BLaER1 (cell line): ENCODE results near the gene TUBA3D.
A peak's percentile ranks its signal among the peaks of the same experiment; 100 is the strongest.
"Not testable (repeated sequence)": the region's sequence is repeated elsewhere in the genome, so short reads cannot be mapped to it uniquely, and the experiment has no call there.

ENCODE experiments used
- H3K27ac ChIP-seq: shearing (Covaris generic); formaldehyde crosslinking; 2 replicates; pipeline ENCODE4 v1.8.1; 2022
- H3K27me3 ChIP-seq: shearing (Covaris generic); formaldehyde crosslinking; 2 replicates; pipeline ENCODE4 v1.8.1; 2022
- H3K36me3 ChIP-seq: shearing (Covaris generic); formaldehyde crosslinking; 2 replicates; pipeline ENCODE4 v1.8.1; 2022
- H3K4me1 ChIP-seq: shearing (Covaris generic); formaldehyde crosslinking; 2 replicates; pipeline ENCODE4 v1.8.1; 2022
- H3K4me2 ChIP-seq: shearing (Covaris generic); formaldehyde crosslinking; 2 replicates; pipeline ENCODE4 v1.8.1; 2022
- H3K4me3 ChIP-seq: shearing (Covaris generic); formaldehyde crosslinking; 2 replicates; pipeline ENCODE4 v1.8.1; 2022
- H3K9ac ChIP-seq: shearing (Covaris generic); formaldehyde crosslinking; 2 replicates; pipeline ENCODE4 v1.8.1; 2022
- H3K9me3 ChIP-seq: shearing (Covaris generic); formaldehyde crosslinking; 2 replicates; pipeline ENCODE4 v1.8.1; 2022
- H4K20me1 ChIP-seq: shearing (Covaris generic); formaldehyde crosslinking; 2 replicates; pipeline ENCODE4 v1.8.1; 2022

Gene TUBA3D

GRCh38 chr2:131476363-131476762 is 444 bp downstream of the TUBA3D start:
- H3K4me1 ChIP-seq, H3K9me3 ChIP-seq, H3K9ac ChIP-seq, H3K4me3 ChIP-seq, H3K27me3 ChIP-seq, H3K4me2 ChIP-seq, H3K27ac ChIP-seq, H4K20me1 ChIP-seq: not testable (repeated sequence)
- H3K36me3 ChIP-seq = peaks cover 44% of the 10 kb centered on the region

DNA sequence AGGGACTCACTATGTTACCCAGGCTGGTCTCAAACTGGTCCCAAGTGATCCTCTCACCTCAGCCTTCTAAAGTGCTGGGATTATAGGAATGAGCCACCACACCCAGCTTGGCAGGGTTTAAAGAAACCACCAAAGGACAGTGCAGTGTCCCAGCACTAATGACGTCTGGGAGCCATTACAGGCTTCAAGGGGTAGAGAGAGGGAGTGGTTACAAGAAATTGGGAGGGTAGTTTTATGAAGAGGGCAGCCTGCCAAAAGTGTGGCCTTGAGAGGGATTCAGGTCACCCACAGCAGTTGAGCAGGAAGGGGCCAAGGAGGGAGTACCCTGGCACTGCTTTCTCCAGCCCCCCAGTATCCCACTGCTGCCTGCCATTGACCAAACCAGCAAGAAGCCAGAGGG is 1.3 kb downstream of the TUBA3D start:
- not testable (repeated sequence) for H3K9ac ChIP-seq, H3K4me2 ChIP-seq, H3K9me3 ChIP-seq, H3K4me3 ChIP-seq, H3K27ac ChIP-seq, H3K4me1 ChIP-seq, H4K20me1 ChIP-seq, H3K27me3 ChIP-seq
- peaks cover 44% of the 10 kb centered on the region for H3K36me3 ChIP-seq

- H3K27ac ChIP-seq, H3K9ac ChIP-seq, H3K9me3 ChIP-seq: not testable (repeated sequence)
Observed at GRCh38 chr2:131478074-131478849, 2.3 kb downstream of the TUBA3D start.

GRCh38 chr2:131478850-131479461 is 3.0 kb downstream of the TUBA3D start:
- H3K4me3 ChIP-seq, H3K4me2 ChIP-seq, H3K27me3 ChIP-seq, H3K9me3 ChIP-seq, H3K4me1 ChIP-seq, H3K9ac ChIP-seq, H3K27ac ChIP-seq: not testable (repeated sequence)
- Histone ChIP-seq H4K20me1 (peaks cover 26% of the 10 kb centered on the region), H3K36me3 (peaks cover 61% of the 10 kb centered on the region)

More at GRCh38 chr2:131478074-131478849, 2.3 kb downstream of the TUBA3D start:
- H3K4me1 ChIP-seq, H3K4me2 ChIP-seq, H3K27me3 ChIP-seq, H3K4me3 ChIP-seq: not testable (repeated sequence)
- peaks cover 54% of the 10 kb centered on the region for H3K36me3 ChIP-seq
- H4K20me1 ChIP-seq = peaks cover 19% of the 10 kb centered on the region

- not testable (repeated sequence) for H3K27ac ChIP-seq, H3K4me1 ChIP-seq, H3K4me2 ChIP-seq, H3K27me3 ChIP-seq, H3K9me3 ChIP-seq, H3K4me3 ChIP-seq, H3K9ac ChIP-seq
- peaks cover 40% of the 10 kb centered on the region for H4K20me1 ChIP-seq
- peaks cover 73% of the 10 kb centered on the region for H3K36me3 ChIP-seq
Observed at GRCh38 chr2:131480351-131480750, 4.4 kb downstream of the TUBA3D start.

GRCh38 chr2:131482506-131483155 is 6.7 kb downstream of the TUBA3D start:
- H3K9ac ChIP-seq, H3K4me3 ChIP-seq, H3K4me2 ChIP-seq, H3K9me3 ChIP-seq, H3K27me3 ChIP-seq, H3K27ac ChIP-seq: not testable (repeated sequence)
- H3K36me3 ChIP-seq = peaks cover 60% of the 10 kb centered on the region
- H4K20me1 ChIP-seq = peaks cover 62% of the 10 kb centered on the region
- peaks cover 18% of the 10 kb centered on the region for H3K4me1 ChIP-seq

DNA sequence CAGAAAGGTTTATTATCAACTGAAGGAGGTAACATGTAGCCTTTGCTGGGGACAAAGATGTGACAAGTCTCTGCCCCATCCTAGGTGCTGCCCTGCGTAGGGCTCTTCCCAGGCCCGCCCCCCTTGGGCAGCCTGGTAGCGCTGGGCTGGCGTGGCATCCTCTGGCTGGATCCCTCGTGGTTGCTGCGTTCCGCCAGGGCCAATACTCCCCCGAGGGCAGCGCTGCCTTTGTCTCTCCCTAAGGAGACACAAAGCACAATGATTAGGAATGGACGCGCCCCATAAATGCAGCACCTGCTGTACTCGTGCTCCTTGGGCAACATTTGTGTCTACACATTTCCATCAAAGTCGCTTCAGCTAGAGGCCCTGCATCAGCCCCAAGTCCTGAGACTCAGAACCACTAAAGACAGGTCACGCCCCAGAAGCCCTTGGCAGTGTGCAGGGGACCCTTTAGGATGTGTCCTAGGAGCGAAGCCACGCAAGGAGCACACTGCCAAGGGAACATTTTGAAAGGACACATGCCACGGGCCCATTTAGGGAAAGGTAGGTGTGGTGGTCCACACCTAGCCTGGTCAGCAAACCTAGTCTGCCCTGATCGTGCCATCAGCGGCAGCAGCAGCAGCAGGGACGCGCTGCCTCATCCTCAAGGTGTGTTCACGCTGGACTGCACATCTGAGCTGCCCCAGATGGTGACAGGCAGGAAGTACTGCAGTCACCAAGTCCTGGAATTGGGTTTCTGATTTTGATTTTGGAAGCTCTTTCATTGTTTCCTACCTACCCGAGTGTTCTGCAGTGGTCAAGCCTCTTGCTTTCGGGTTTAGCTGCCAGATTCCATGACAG is 8.3 kb downstream of the TUBA3D start:
- H3K9ac ChIP-seq, H3K9me3 ChIP-seq, H3K4me3 ChIP-seq, H3K27me3 ChIP-seq, H3K4me2 ChIP-seq, H3K27ac ChIP-seq: not testable (repeated sequence)
- Histone ChIP-seq H3K4me1 (peaks cover 34% of the 10 kb centered on the region), H3K36me3 (peaks cover 66% of the 10 kb centered on the region), H4K20me1 (peaks cover 78% of the 10 kb centered on the region)

GRCh38 chr2:131484906-131485460 is 9.1 kb downstream of the TUBA3D start:
- peaks cover 64% of the 10 kb centered on the region for H3K36me3 ChIP-seq
- not testable (repeated sequence) for H3K27me3 ChIP-seq, H3K4me3 ChIP-seq, H3K4me2 ChIP-seq, H3K9me3 ChIP-seq, H3K27ac ChIP-seq, H3K9ac ChIP-seq
- peaks cover 85% of the 10 kb centered on the region for H4K20me1 ChIP-seq
- H3K4me1 ChIP-seq = peaks cover 42% of the 10 kb centered on the region

- not testable (repeated sequence) for H3K9me3 ChIP-seq, H3K4me3 ChIP-seq, H3K27ac ChIP-seq, H3K9ac ChIP-seq, H3K27me3 ChIP-seq
- peaks cover 81% of the 10 kb centered on the region for H4K20me1 ChIP-seq
- peaks cover 51% of the 10 kb centered on the region for H3K4me1 ChIP-seq
- peak overlapping the region; percentile 56 for H3K4me2 ChIP-seq
- peaks cover 59% of the 10 kb centered on the region for H3K36me3 ChIP-seq
Observed at GRCh38 chr2:131486201-131486902, 10.4 kb downstream of the TUBA3D start.
